CD4-positive, alpha-beta T cell treated with Interleukin-12 subunit alpha and Interleukin-12 subunit beta, for 1 hour (primary cell): ENCODE results near the gene ANKRD66.
A peak's percentile ranks its signal among the peaks of the same experiment; 100 is the strongest.
"Not testable (repeated sequence)": the region's sequence is repeated elsewhere in the genome, so short reads cannot be mapped to it uniquely, and the experiment has no call there.

Experiments used
- DNase-seq: peaks from one replicate; pipeline ENCODE4 v3.0.0-alpha.2; 2020

ANKRD66 gene

DNA sequence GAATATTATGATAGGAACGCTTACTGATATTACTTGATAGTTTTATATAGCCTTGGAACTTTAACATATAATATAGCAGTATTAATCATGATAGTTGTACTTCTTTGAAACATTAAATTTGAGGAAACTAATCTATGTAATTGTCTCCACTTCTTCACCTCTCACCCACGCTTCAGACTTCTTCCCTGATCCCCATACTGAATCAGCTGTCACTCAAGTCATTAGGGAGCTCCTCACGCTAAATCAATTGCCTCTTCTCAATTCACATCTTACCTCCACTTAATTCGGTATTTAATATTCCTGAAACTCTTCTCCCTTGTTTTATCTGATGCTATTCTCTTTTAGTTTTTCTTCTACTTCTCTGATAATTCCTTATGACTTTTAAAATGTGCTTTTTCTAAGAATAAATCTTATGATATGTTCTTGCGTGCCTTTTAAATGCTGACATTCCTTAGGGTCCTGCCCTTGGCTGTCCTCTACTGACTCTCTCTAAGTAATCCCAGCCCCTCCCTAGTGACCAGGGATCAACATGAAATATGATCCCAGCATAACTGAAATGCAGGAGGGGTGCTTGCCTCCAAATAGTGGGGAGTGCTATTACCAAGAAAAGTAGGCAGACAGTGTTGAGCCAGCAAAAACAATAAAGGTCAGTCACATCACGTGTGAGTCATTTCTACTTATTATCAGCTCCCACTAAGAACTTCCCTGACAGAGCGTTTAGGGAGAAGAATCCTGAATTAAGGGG lies 9.9 kb downstream of the ANKRD66 start:
- DNase-seq: no peak

DNA sequence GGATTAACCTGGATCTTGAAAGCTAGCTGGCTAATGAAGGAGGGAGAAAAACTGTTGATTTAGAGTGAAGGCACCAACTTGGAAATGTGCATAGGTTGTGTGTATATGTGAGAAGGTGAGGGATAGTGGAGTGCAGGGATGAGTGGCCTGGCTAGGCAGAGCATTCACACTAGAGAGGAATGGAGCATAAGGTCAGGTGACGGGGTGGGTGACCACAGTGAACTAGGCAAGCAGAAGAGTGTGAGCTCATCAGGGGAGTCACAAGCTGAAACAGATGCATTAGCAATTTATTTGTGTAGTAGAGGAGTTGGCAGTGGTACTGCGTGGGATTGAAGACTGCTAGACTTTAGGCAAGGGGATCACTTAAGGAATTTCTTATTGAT lies 10.5 kb downstream of the ANKRD66 start:
- no peak for DNase-seq

DNA sequence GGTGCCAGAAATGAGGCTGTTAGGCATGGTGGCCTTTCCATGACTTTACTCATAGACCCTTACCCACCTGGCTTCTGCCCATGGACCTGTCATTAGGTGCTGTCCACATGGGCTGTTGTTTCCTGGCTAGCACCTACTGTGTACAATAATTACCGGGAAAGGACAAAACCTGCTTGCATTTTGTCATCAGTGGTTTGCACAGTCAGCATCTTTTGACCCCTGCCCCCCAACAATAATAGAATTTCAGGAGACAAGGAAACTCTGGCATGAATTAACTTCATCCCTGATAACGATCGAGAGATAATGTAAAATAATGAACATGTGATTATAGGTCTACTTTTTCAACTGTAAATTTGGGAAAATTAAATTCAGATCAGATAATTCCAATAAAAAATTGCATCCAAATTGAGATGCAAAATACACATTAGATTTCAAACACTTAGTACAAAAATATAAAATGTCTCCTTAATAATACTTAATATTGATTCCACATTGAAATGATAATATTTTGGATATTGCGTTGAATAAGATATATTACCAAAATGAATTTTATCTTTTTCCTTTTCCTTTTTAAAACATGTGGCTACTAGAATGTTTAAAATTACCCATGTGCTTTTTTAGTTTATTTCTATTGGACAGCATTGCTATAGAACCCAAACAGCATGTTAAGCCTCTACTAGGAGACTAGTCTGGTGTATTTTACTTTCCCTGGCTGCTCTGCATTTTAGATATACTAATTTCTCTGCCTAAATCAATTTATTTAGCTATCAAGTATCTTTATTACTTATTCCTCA lies 12.4 kb downstream of the ANKRD66 start:
- no peak for DNase-seq

- DNase-seq: no peak
Measured at GRCh38 chr6:46760925-46761324, 14.2 kb downstream of the ANKRD66 start.

GRCh38 chr6:46763466-46763865 lies 16.7 kb downstream of the ANKRD66 start:
- DNase-seq: no peak

DNA sequence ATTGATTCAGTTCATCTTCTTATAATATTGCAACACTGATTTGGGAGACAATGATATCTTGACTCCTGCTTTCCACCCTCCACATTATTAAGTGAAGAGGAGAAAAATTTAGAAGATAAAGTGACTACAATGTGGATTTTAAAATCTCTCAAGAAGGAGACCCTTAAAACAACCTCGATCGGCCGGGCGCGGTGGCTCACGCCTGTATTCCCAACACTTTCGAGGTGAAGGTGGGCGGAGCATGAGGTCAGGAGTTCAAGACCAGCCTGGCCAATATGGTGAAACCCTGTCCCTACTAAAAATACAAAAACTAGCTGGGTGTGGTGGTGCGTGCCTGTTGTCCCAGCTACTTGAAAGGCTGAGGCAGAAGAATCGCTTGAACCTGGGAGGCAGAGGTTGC lies 17.5 kb downstream of the ANKRD66 start:
- DNase-seq: not testable (repeated sequence)

- no peak for DNase-seq
Measured at GRCh38 chr6:46764961-46765360, 18.2 kb downstream of the ANKRD66 start.

DNA sequence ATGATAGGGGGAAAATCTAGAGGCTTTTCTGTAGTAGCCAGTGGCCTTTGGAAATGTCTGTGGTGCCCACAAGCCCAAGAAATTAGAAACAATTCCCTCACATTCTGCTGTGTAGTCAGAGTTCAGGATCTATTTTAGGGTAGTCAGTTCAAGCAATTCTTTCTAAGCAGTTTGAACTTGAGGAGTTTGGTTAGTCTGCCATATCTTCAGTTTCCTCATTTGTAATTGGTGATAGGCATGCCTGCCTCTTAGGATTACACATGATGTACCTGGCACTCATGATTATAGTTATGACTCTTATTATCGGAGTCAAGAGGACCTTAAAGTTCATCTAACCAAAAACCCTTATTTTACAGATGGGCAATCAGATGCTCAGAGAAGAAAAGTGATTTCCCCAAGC lies 25.3 kb downstream of the ANKRD66 start:
- no peak for DNase-seq

DNA sequence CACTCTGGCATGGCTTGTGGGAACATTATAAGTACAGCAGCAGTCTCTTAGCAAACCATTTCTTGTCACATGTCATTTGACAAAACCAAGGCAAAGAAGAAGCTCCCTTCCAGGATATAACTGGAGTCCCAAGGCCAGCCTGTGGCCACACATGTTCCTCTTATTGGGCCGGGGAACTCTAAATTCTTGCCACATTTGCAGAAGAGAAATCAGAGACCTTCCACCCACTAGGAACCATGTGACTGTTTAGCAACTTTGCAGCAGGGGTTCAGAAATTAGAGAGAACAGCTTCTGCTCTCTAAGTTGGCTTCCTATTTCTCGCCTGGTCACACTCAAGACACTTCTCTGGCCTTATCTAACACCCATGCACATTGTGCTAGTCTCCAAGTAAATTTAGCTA lies 26.0 kb downstream of the ANKRD66 start:
- DNase-seq: peak; percentile 22

- DNase-seq: no peak
Measured at GRCh38 chr6:46773201-46773855, 26.6 kb downstream of the ANKRD66 start.

DNA sequence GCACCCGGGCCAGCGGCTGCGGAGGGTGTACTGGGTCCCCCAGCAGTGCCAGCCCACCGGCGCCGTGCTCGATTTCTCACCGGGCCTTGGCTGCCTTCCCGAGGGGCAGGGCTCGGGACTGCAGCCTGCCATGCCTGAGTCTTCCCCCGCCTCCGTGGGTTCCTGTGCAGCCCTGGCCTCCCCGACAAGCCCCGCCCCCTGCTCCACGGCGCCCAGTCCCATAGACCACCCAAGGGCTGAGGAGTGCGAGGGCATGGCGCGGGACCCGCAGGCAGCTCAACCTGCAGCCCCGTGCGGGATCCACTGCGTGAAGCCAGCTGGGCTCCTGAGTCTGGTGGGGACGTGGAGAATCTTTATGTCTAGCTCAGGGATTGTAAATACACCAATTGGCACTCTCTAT lies 28.0 kb downstream of the ANKRD66 start:
- not testable (repeated sequence) for DNase-seq

- no peak for DNase-seq
Measured at GRCh38 chr6:46776070-46776712, 29.5 kb downstream of the ANKRD66 start.

DNA sequence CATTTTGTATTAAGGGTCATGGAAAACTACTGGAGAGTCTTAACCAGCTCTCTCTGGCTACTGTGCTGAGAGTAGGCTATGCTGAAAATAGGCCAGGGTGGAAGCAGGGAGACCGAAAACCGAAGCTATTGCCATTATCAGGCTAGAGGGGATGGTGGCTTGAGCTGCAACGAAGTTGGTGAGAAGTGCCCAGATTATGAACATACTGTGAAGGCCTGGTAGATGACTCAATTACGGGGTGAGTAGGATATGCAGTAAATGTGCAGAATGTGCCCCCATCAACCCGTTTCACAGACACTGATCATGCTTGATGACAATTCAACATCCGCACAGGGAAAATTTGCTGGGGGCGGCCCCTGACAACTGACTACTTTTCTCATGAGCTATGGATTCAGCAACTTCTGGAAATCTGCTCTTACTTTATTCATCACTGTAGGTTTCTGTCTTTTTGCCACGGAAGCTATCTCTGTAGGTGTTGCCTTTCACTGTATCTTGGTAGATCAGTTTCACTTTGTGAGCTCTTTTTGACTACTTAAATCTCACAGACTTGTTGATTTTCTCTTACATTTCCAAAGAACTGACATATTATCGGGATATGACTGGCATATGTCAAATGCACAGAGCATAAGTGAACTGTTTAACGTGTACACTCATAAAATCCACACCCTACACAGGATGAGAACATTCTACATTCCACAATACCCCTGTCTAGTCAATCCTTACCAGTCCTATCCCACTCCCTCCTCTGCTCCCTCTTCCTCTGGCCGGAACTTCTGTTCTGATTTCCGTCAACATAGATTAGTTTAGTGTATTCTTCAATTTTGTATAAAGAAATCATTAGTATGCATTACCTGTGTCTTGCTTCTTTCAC lies 31.0 kb downstream of the ANKRD66 start:
- DNase-seq: no peak

- DNase-seq: peak; percentile 11
Measured at GRCh38 chr6:46781478-46782378, 35.0 kb downstream of the ANKRD66 start.

GRCh38 chr6:46784535-46784934 lies 37.8 kb downstream of the ANKRD66 start:
- DNase-seq: no peak

- no peak for DNase-seq
Measured at GRCh38 chr6:46787871-46788540, 41.3 kb downstream of the ANKRD66 start.

GRCh38 chr6:46788791-46789190 lies 42.1 kb downstream of the ANKRD66 start:
- DNase-seq: no peak

- DNase-seq: no peak
Measured at GRCh38 chr6:46789434-46790354, 43.0 kb downstream of the ANKRD66 start.

- DNase-seq: no peak
Measured at GRCh38 chr6:46790355-46790874, 43.7 kb downstream of the ANKRD66 start.
